Skin epidermis (tissue), 12 donors: Measurements from ENCODE around the gene ZMIZ2.
A peak's percentile ranks its signal among the peaks of the same experiment; 100 is the strongest.
"Not testable (repeated sequence)": the region's sequence is repeated elsewhere in the genome, so short reads cannot be mapped to it uniquely, and the experiment has no call there.

Experiments
- H3K27ac ChIP-seq, 21 experiments: fragments of 200-600 bp; sonication (generic) in 11 of 21; one replicate each; pipeline ENCODE4 v1.5.0; 2020; ENCODE audit warnings: mild to moderate bottlenecking in 3 of 21, inconsistent platforms in 2 of 21, moderate library complexity in 2 of 21
- H3K4me3 ChIP-seq, 7 experiments: fragments of 200-600 bp; sonication (generic) in 2 of 7; one replicate each; pipeline ENCODE4 v1.5.0; 2020; ENCODE audit warnings: inconsistent platforms in 2 of 7, mild to moderate bottlenecking in 2 of 7, moderate library complexity in 1 of 7

The ZMIZ2 gene, protein sequence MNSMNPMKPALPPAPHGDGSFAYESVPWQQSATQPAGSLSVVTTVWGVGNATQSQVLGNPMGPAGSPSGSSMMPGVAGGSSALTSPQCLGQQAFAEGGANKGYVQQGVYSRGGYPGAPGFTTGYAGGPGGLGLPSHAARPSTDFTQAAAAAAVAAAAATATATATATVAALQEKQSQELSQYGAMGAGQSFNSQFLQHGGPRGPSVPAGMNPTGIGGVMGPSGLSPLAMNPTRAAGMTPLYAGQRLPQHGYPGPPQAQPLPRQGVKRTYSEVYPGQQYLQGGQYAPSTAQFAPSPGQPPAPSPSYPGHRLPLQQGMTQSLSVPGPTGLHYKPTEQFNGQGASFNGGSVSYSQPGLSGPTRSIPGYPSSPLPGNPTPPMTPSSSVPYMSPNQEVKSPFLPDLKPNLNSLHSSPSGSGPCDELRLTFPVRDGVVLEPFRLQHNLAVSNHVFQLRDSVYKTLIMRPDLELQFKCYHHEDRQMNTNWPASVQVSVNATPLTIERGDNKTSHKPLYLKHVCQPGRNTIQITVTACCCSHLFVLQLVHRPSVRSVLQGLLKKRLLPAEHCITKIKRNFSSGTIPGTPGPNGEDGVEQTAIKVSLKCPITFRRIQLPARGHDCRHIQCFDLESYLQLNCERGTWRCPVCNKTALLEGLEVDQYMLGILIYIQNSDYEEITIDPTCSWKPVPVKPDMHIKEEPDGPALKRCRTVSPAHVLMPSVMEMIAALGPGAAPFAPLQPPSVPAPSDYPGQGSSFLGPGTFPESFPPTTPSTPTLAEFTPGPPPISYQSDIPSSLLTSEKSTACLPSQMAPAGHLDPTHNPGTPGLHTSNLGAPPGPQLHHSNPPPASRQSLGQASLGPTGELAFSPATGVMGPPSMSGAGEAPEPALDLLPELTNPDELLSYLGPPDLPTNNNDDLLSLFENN

DNA sequence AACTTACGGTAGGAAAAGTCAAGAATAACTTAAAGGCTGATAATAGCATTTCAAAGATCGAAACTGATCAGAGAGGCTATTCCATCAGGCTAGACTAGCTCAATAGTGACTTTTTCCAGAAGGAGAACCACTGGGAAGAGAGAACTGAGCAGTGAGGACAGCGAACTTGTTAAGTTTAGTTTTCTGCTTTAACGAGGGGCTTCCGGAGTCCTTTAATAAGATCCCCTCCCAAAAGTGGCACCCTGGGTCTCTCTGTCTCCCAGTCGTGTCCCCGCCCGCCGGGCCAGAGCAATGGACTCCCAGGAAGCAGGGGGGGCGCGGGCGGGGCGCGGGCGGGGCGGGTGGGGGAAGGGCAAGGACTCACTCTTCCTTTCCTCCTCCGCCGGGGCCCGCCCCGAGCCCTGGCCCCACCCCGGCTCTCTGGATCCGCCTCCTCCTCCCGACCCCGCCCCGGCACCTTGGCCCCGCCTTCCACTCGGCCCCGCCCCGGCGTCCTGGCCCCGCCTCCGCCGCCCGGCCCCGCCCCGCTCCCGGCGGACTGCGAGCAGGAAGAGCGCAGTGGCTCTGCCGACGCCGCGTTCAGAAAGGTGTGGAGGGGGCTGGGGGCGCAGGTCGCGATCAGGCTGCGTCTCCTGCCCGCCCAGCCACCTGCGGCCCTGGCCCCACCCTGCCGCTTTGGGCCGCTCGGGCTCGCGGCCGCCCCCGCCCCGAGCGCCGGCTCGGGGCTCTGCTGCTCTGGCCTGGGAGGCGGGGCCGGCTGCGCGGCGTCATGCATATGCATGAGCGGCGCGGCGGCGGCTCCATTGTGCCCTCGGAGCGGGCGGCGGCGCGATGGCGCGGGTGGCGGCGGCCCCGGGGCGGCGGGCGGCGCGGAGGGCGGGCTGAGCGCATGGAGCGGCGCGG lies at the start of gene ZMIZ2:
ZMIZ2 (plus strand) TSS at position 803 of the 903 bp plus-strand sequence. CDS start 7,403 bp downstream, outside the sequence.
- Histone ChIP-seq H3K4me3 (peak within 1 kb of the TSS; percentile 69 to 93 (median 91)), H3K27ac (peak within 1 kb of the TSS; percentile 75 to 100 (median 97))

DNA sequence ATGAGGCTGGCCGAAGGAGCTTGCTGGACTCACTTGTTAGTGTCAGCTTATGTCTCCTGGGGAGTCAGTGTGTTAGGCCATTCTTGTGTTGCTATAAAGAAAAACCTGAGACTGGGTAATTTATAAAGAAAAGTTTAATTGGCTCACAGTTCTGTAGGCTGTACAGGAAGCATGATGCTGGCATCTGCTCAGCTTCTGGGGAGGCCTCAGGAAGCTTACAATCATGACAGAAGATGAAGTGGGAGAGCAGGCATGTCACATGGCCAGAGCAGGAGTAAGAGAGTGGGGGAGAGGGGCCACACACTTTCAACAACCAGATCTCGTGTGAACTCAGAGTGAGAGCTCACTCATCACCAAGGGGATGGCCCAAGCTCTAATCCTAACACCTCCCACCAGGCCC lies 49.0 kb upstream of the ZMIZ2 start:
- not testable (repeated sequence) for H3K27ac ChIP-seq, H3K4me3 ChIP-seq

DNA sequence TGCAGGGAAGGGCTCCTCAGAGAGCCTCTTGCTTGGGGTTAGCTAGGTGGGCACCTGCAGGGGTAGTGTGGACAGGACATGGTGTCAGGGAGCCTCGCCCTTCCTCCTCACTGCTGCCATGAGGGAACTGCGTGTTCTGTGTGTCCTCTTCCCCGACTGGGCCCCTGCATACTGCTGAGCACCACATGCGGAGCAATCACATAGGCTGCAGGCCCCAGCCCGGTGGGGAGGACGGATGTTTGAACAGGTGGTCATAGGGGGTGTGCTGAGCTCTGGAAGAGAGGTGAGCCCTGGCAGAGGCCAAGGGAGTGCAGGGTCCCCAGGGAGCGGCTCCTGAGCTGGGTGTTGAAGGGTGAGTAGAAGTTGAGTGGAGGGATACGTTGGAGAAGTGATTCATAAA lies 48.3 kb upstream of the ZMIZ2 start:
- Histone ChIP-seq H3K27ac (no peak overlapping the region), H3K4me3 (no peak overlapping the region)

DNA sequence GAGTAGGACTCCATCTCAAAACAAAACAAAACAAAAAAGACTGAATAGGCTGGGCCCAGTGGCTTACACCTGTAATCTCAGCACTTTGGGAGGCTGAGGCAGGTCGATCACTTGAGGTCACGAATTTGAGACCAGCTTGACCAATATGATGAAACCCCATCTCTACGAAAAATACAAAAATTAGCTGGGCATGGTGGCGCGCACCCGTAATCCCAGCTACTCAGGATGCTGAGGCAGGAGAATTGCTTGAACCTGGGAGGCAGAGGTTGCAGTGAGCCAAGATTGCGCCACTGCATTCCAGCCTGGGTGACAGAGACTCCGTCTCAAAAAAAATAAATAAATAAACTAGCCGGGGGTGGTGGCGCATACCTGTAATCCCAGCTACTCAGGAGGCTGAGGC lies 45.3 kb upstream of the ZMIZ2 start:
- not testable (repeated sequence) for H3K27ac ChIP-seq, H3K4me3 ChIP-seq

DNA sequence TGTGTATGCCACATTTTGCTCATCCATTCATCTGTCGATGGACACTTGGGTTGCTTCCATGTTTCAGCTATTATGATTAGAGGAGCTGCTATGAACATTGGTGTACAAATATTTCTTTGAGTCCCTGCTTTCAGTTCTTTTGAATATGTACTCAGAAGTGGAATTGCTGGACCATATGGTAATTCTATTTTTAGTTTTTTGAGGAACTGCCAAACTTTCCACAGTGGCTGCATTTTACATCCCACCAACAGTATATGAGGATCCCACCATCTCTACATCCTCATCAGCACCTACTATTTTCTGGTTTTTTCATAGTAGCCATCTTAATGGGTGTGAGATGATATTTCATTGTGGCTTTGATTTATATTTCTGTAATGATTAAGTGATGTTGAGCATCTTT lies 44.7 kb upstream of the ZMIZ2 start:
- Histone ChIP-seq H3K27ac (no peak overlapping the region), H3K4me3 (no peak overlapping the region)

GRCh38 chr7:44705434-44705833 lies 43.2 kb upstream of the ZMIZ2 start:
- Histone ChIP-seq H3K4me3 (no peak overlapping the region), H3K27ac (no peak overlapping the region)

- Histone ChIP-seq H3K27ac (no peak overlapping the region), H3K4me3 (no peak overlapping the region)
Observed at GRCh38 chr7:44706788-44707557, 41.7 kb upstream of the ZMIZ2 start.

DNA sequence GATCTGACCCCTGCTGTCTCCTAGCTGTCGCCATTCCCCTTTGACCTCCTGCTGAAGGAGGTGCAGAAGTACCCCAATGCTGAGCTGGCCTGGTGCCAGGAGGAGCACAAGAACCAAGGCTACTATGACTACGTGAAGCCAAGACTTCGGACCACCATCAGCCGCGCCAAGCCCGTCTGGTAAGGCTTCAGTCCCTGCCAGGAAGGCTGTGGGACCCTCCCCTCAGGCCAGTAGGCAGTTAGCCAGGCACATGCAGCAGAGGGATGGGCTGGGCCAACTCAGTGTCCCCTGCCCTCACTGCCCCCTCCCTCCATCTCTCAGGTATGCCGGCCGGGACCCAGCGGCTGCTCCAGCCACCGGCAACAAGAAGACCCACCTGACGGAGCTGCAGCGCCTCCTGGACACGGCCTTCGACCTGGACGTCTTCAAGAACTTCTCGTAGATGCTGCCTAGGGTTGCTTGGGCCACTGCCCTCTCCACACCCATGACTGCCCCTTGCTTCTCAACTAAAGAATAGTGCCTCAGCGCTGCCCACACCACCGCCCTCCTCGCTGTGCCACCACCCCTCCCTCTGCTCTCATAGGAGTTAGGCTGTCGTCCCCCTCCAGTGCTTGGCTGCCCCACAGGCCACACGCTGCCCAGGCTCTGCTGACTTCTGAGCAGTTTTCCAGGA lies 41.0 kb upstream of the ZMIZ2 start:
- Histone ChIP-seq H3K4me3 (no peak overlapping the region), H3K27ac (no peak overlapping the region)

GRCh38 chr7:44709011-44709915 lies 39.4 kb upstream of the ZMIZ2 start:
- H3K4me3 ChIP-seq: no peak overlapping the region
- no peak overlapping the region for H3K27ac ChIP-seq

DNA sequence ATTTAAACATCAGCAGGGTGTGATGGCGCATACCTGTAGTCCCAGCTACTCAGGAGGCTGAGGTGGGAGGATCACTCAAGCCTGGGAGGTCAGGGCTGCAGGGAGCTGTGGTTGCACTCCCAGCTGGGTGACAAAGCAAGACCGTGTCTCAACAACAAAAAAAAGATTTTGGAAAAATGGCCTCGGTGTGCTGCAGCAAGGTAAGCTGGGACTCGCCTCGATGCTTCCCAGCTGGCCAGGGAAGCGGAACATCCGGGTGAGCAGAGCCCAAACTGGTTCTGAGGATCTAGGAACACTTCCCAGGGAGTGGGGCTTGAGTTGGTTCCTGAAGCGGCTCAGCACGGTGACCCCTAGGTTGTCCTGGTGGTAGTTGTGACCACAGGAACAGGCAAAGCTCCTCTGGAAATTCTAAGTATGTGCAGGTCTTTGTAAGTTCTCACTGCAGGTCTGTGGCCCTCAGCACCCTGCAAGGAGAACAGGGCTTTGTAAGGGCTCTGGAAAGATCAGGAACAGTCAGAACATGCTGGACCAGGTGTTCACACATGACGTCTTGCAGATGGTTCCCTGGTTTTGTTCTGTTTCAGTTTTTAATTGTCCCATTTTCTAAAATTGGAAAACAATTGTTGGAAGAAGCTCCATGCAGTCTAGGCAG lies 38.6 kb upstream of the ZMIZ2 start:
- H3K27ac ChIP-seq: no peak overlapping the region

DNA sequence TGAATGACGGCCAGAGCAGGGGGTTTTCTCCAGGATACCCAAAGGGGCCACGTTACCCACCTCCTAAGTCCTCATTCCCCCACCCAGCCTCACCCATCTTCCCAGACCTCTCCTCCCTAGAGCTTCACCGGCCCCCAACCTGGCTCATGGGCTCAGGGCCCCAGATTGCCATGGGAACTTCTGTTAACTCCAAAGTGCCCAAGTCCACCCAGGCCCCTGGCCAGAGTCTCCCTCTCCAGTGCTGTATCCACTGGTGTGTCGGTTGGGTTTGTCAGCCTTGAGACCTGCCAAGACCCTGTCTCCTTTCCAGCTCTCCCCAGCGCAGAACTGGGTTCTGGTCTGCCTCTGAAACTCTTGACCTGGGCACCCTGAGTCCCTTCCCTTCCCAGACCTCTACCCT lies 37.1 kb upstream of the ZMIZ2 start:
- Histone ChIP-seq H3K4me3 (no peak overlapping the region), H3K27ac (peak overlapping the region in 1 of 21 experiments; percentile 42)

More for the DNA sequence above, 38.6 kb upstream of the ZMIZ2 start:
- H3K4me3 ChIP-seq: no peak overlapping the region

DNA sequence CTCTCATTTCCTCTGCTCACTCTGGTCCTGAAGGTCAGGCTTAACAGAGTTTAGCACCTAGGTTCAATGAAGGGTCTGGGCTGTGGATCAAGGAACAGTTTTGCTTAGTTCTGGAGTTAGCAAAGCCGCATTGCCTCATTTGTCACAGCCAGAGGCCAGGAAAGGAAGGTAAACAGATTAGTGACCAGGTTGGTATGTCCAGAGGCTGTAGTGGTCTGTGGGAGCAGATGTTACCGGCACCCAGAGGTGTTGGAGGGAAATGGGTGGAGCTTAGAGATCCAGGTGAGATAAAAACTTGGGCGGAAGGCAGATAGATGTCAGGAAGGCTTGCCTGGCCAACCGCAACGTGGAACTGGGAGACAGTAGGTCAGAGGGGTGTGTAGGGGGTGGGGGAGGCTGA lies 36.6 kb upstream of the ZMIZ2 start:
- Histone ChIP-seq H3K27ac (peak overlapping the region in 1 of 21 experiments; percentile 42), H3K4me3 (no peak overlapping the region)

DNA sequence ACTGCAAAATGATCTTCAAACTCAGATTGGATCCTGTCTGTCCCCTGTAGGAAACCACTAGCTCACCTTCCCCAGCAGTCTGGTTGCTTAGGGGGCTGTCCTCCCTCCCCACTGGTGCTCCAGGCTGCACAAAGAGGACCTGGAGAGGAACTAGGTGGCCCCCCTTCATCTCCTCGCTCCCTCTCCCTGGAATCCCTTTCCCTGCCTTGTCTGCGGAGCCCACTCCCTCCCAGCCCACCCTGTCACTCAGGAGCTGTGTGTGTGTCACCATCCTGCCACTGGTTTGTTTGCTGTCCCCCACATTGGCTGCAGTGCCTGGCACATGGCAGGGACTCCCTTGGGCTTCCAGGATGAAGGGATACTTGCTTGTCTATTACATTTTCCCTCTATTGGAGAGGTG lies 35.5 kb upstream of the ZMIZ2 start:
- H3K27ac ChIP-seq: no peak overlapping the region
- H3K4me3 ChIP-seq: no peak overlapping the region

DNA sequence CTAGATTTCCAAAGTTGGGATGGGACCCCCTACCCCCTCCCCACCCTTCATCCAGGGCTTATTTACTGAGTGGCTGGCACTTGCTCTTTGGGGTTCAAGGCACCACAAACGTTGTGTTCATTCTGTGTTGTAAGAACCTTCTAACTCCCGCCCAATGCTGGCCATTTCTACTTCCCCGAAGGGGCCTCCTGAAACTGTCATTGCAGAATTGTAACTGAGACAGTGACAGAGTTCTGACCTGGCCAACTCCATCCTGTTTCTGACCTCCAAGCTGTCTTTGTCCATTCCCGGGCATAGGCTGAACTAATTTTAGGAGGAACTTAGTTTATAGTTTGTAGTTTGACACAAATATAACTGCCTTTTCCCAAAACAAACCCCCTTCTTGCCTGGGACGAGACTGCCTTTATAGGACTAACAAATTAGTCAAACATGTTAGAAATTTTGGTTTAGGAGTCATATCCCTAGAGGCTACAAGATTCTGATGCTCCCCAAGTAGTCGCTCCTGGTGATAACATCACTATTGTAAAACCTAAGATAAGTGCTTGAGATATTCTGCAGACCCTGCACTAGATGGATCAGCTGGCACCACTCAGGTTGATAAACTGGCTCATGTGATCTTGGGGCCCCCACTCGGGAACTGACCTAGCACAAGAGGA lies 34.8 kb upstream of the ZMIZ2 start:
- no peak overlapping the region for H3K4me3 ChIP-seq
- no peak overlapping the region for H3K27ac ChIP-seq

- H3K4me3 ChIP-seq: no peak overlapping the region
Observed at GRCh38 chr7:44716205-44716604, 32.4 kb upstream of the ZMIZ2 start.

DNA sequence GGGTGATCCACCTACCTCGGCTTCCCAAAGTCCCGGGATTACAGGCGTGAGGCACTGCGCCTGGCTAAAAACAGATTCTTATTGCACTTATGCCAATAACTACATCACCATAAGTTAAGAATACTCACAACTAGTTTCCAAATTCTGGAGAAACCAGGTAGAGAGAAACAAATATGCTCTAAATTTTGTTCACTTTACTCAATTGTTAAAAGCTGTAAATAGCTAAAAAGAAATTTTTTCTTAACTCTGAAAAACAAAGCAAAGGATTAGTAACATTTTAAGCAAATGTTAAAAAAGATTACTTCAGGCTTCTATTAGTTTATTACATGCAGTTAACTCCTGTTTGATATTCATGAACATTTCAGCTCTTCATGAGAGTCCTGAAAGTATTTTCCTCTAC lies 28.3 kb upstream of the ZMIZ2 start:
- H3K27ac ChIP-seq: no peak overlapping the region
- no peak overlapping the region for H3K4me3 ChIP-seq

More at GRCh38 chr7:44716205-44716604, 32.4 kb upstream of the ZMIZ2 start:
- no peak overlapping the region for H3K27ac ChIP-seq
